Keratinocyte (primary cell): ENCODE measurements around the gene PRKAR2B. TPM values are rescaled to one million over a fixed set of nuclear protein-coding genes. Genes with fewer than 3 reads are reported as not detected.

Source experiments
- DNase-seq: peaks from one replicate; pipeline ENCODE4 v3.0.0-alpha.2; 2011; ENCODE audit warnings: low read depth, missing footprints, low spot score
- FAIRE-seq: peaks from 2 replicates; lab custom pipeline; 2011; peaks lifted over from hg19 to GRCh38; lab: Jason Lieb, UNC
- H2AFZ ChIP-seq: 2 replicates; pipeline ENCODE4 v1.6.0; 2012; ENCODE audit warnings: low read length, control low read depth, inconsistent platforms; ENCODE audit not compliant: control insufficient read depth
- H3K27ac ChIP-seq: 2 replicates; pipeline ENCODE4 v1.5.1; 2011; ENCODE audit warnings: low read length; ENCODE audit not compliant: control insufficient read depth, insufficient read depth
- H3K27me3 ChIP-seq: 3 replicates; pipeline ENCODE4 v1.6.0; 2011; ENCODE audit warnings: low read length; ENCODE audit not compliant: control insufficient read depth, insufficient read depth; ENCODE audit errors: extremely low read depth
- H3K36me3 ChIP-seq, 2 experiments: 2 replicates in 1 of 2; 3 replicates in 1 of 2; pipeline ENCODE4 v1.5.1; 2011; ENCODE audit warnings: low read length in 2 of 2, mild to moderate bottlenecking in 1 of 2; ENCODE audit not compliant: control insufficient read depth in 2 of 2, insufficient read depth in 2 of 2; ENCODE audit errors: extremely low read depth in 1 of 2
- H3K4me1 ChIP-seq: 3 replicates; pipeline ENCODE4 v1.5.1; 2011; ENCODE audit warnings: low read length; ENCODE audit not compliant: control insufficient read depth, insufficient read depth; ENCODE audit errors: extremely low read depth
- H3K4me2 ChIP-seq: 3 replicates; pipeline ENCODE4 v1.6.0; 2011; ENCODE audit warnings: low read depth, low read length; ENCODE audit not compliant: control insufficient read depth, insufficient read depth; ENCODE audit errors: extremely low read depth
- H3K4me3 ChIP-seq, 3 experiments: fragments of 200-600 bp in 1 of 3; sonication (generic) in 1 of 3; 2 replicates in 2 of 3; 3 replicates in 1 of 3; pipeline ENCODE4 v1.5.1; 2011 to 2016; ENCODE audit warnings: low read length in 3 of 3, mild to moderate bottlenecking in 3 of 3, control low read depth in 2 of 3, inconsistent platforms in 1 of 3, low read depth in 1 of 3, mixed read lengths in 1 of 3, mixed run types in 1 of 3, moderate library complexity in 1 of 3; ENCODE audit not compliant: control insufficient read depth in 2 of 3, insufficient read depth in 2 of 3; ENCODE audit errors: extremely low read depth in 1 of 3
- H3K79me2 ChIP-seq: 2 replicates; pipeline ENCODE4 v1.6.0; 2012; ENCODE audit warnings: low read length; ENCODE audit not compliant: control insufficient read depth, insufficient read depth
- H3K9ac ChIP-seq: 3 replicates; pipeline ENCODE4 v1.6.0; 2011; ENCODE audit warnings: low read length; ENCODE audit not compliant: control insufficient read depth, insufficient read depth; ENCODE audit errors: extremely low read depth
- H3K9me1 ChIP-seq: 3 replicates; pipeline ENCODE4 v1.6.0; 2011; ENCODE audit warnings: low read length; ENCODE audit not compliant: control insufficient read depth, insufficient read depth; ENCODE audit errors: extremely low read depth
- H3K9me3 ChIP-seq: 2 replicates; pipeline ENCODE4 v1.5.1; 2012; ENCODE audit warnings: low read depth, low read length; ENCODE audit not compliant: control insufficient read depth
- H4K20me1 ChIP-seq: 3 replicates; pipeline ENCODE4 v1.6.0; 2011; ENCODE audit warnings: low read length; ENCODE audit not compliant: control insufficient read depth, insufficient read depth; ENCODE audit errors: extremely low read depth
- EZH2 ChIP-seq: IDR thresholded peaks from one replicate; pipeline ENCODE4 v1.6.1; 2012; ENCODE audit warnings: inconsistent platforms, mild to moderate bottlenecking, low read length, moderate library complexity
- dilution Hi-C: fragments of 300-500 bp; cut with MboI; formaldehyde crosslinking; loops from one replicate; pipeline ENCODE4 v1.7.0; 2020; ENCODE audit warnings: low sequenced_read_pairs; ENCODE audit not compliant: extremely low pct_ligation_motif_present
- polyA plus RNA-seq, 5 experiments: library from polyadenylated mRNA; depleted of rRNA in 3 of 5; stranded (reverse) in 3 of 5; stranded (forward) in 1 of 5; unstranded in 1 of 5; fragments of >200 nt; gene quantifications; 1 replicate in 1 of 5; 2 replicates in 3 of 5; 3 replicates in 1 of 5; pipeline versions ENCODE4 v1.2.1 to v1.2.3, GENCODE V29; 2011 to 2012; ENCODE audit warnings: missing spikeins in 2 of 5, low read depth in 1 of 5, low replicate concordance in 1 of 5
- TF ChIP-seq, protein P1 (sequence below), 3 experiments: IDR thresholded peaks in 1 of 3; conservative IDR thresholded peaks in 1 of 3; optimal IDR thresholded peaks in 1 of 3; 2 replicates in 2 of 3; 3 replicates in 1 of 3; pipeline versions ENCODE3 to v1.5.1; 2011; ENCODE audit warnings: low read length in 3 of 3, mild to moderate bottlenecking in 3 of 3, moderate library complexity in 2 of 3, control low read depth in 1 of 3, inconsistent platforms in 1 of 3; ENCODE audit not compliant: insufficient read depth in 2 of 3; ENCODE audit errors: extremely low read depth in 1 of 3

Gene PRKAR2B
- polyA plus RNA-seq, 1 donor (not counting 4 experiments of a cell fraction or from before 2014, with no cell fraction given), result 0.01 TPM

DNA sequence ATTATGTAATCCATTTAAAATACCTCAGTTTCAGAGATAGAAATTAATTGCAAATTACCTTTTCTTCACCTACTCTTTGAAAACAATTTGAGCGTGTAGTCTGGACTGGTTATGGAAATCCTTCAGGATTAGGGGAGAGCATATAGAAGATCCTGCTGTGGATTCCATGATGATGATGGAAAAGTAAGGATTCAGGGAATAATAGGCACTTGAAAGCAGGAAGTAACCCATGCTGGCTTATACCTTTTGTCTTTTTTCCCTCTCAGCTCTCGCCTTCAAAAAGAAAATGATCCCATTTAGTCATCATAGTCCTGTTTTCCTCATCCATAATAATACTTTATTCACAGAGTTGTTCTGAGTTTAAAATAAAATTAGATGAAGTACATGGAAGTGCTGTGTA is 128.7 kb downstream of the PRKAR2B start:
- H3K27ac ChIP-seq, result no peak overlapping the region
- DNase-seq, result no peak
- H3K27me3 ChIP-seq, result no peaks in the 10 kb centered on the region
- dilution Hi-C loops, result no loop called here
- no peaks in the 10 kb centered on the region for H3K9me3 ChIP-seq
- no peaks in the 10 kb centered on the region for H3K9me1 ChIP-seq
- FAIRE-seq, result no peak
- no peak overlapping the region for H2AFZ ChIP-seq
- no peak for TF ChIP-seq EZH2
- TF ChIP-seq, protein P1, sequence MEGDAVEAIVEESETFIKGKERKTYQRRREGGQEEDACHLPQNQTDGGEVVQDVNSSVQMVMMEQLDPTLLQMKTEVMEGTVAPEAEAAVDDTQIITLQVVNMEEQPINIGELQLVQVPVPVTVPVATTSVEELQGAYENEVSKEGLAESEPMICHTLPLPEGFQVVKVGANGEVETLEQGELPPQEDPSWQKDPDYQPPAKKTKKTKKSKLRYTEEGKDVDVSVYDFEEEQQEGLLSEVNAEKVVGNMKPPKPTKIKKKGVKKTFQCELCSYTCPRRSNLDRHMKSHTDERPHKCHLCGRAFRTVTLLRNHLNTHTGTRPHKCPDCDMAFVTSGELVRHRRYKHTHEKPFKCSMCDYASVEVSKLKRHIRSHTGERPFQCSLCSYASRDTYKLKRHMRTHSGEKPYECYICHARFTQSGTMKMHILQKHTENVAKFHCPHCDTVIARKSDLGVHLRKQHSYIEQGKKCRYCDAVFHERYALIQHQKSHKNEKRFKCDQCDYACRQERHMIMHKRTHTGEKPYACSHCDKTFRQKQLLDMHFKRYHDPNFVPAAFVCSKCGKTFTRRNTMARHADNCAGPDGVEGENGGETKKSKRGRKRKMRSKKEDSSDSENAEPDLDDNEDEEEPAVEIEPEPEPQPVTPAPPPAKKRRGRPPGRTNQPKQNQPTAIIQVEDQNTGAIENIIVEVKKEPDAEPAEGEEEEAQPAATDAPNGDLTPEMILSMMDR (optimal IDR thresholded peaks at IDR 0.05 in 1 of 3, IDR thresholded peaks at IDR 0.05 in 1 of 3, conservative IDR thresholded peaks at IDR 0.05 in 1 of 3; ENCODE audit: extremely low read depth in 1 of 3, insufficient read depth in 2 of 3, low read length in 3 of 3), result no peak
- H3K4me3 ChIP-seq, result no peak overlapping the region
- H3K79me2 ChIP-seq, result peaks cover 55% of the 10 kb centered on the region
- no peak overlapping the region for H3K4me2 ChIP-seq
- no peak overlapping the region for H3K9ac ChIP-seq
- H4K20me1 ChIP-seq, result no peaks in the 10 kb centered on the region
- no peaks in the 10 kb centered on the region for H3K36me3 ChIP-seq
- H3K4me1 ChIP-seq, result peaks cover 3% of the 10 kb centered on the region

DNA sequence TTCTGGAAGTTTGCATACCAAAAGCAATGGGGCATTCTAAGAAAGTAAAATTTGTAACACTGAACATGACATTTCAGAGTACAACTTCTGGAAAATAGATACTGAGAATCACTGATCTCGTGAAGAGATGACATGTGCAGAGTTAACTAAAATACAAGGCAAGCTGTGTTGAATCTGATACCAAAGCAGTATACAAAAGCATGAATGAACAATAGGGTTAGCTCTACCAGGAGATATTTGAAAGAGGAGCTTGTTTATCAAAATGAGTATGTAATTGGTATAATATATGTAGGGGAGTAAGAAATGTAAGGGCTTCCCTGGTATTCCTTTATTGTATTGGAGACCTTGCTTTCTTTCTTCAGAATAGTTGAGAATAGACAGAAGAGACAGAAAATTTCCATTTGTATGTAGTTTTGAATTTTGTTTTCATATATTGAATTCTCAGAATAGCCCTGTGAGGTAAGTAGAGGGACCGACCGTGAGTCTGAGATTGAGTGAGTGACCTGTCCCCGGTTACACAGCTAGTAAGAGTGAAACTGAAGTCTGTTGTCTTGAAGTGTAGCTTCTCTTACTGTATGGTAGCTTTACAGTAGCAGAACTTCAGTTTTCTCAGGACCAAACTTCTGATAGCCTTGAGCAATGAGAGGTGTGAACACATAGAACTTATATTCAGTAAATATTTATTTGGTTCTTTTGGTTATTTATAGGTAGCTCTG is 129.3 kb downstream of the PRKAR2B start:
- Histone ChIP-seq H3K36me3 (no peaks in the 10 kb centered on the region), H4K20me1 (no peaks in the 10 kb centered on the region), H3K9ac (no peak overlapping the region), H3K9me3 (no peaks in the 10 kb centered on the region), H3K9me1 (no peaks in the 10 kb centered on the region), H2AFZ (no peak overlapping the region), H3K4me3 (no peak overlapping the region), H3K27ac (no peak overlapping the region), H3K4me2 (no peak overlapping the region), H3K79me2 (peaks cover 55% of the 10 kb centered on the region), H3K4me1 (peaks cover 2% of the 10 kb centered on the region), H3K27me3 (no peaks in the 10 kb centered on the region)
- dilution Hi-C loops, result no loop called here
- no peak for TF ChIP-seq EZH2
- TF ChIP-seq, protein P1 (optimal IDR thresholded peaks at IDR 0.05 in 1 of 3, IDR thresholded peaks at IDR 0.05 in 1 of 3, conservative IDR thresholded peaks at IDR 0.05 in 1 of 3; ENCODE audit: extremely low read depth in 1 of 3, insufficient read depth in 2 of 3, low read length in 3 of 3), result no peak
- no peak for DNase-seq
- no peak for FAIRE-seq
